Erythroblast (primary cell): Measurements from ENCODE around the gene GLOD4.

Source experiments
- GATA1 ChIP-seq: IDR thresholded peaks from 2 replicates; pipeline ENCODE4 v1.6.1; 2011; ENCODE audit warnings: low read depth, mild to moderate bottlenecking, control low read depth, low read length, moderate library complexity
- POLR2A ChIP-seq: IDR thresholded peaks from 2 replicates; pipeline ENCODE4 v1.6.1; 2011; ENCODE audit warnings: mild to moderate bottlenecking, low read length

GRCh38 chr17:718075-718474, 64.0 kb downstream of the GLOD4 start:
- TF ChIP-seq POLR2A (no peak), GATA1 (no peak)
